HG03139 (cell line): ENCODE results near the gene SMIM32.

Experiments
- ATAC-seq: cut with Tn5 transposase; IDR thresholded peaks from one replicate; pipeline ENCODE4 v1.9.1; 2021; ENCODE audit not compliant: unreplicated experiment

The SMIM32 gene

GRCh38 chr5:136192526-136193321, at the start of gene SMIM32:
Gene SMIM32, minus strand, starts transcription at chr5:136193162. Its CDS starts 638 bp downstream, at chr5:136192524.
- no peak for ATAC-seq

- ATAC-seq = no peak
These were observed 49.6 kb upstream of the SMIM32 start for GRCh38 chr5:136242611-136243010.

GRCh38 chr5:136242136-136242535, 49.2 kb upstream of the SMIM32 start:
- no peak for ATAC-seq

- ATAC-seq = no peak
These were observed 47.9 kb upstream of the SMIM32 start for GRCh38 chr5:136240894-136241293.

GRCh38 chr5:136236479-136237083, 43.6 kb upstream of the SMIM32 start:
- ATAC-seq = no peak

- no peak for ATAC-seq
These were observed 42.4 kb upstream of the SMIM32 start for GRCh38 chr5:136235321-136235720.

- no peak for ATAC-seq
These were observed 39.4 kb upstream of the SMIM32 start for GRCh38 chr5:136232316-136232715.

GRCh38 chr5:136230176-136230575, 37.2 kb upstream of the SMIM32 start:
- ATAC-seq = no peak

- no peak for ATAC-seq
These were observed 35.3 kb upstream of the SMIM32 start for GRCh38 chr5:136228136-136228757.

GRCh38 chr5:136226401-136226800, 33.4 kb upstream of the SMIM32 start:
- ATAC-seq = no peak

GRCh38 chr5:136225796-136226195, 32.8 kb upstream of the SMIM32 start:
- no peak for ATAC-seq

GRCh38 chr5:136222580-136223235, 29.7 kb upstream of the SMIM32 start:
- no peak for ATAC-seq

- no peak for ATAC-seq
These were observed 28.4 kb upstream of the SMIM32 start for GRCh38 chr5:136221340-136221739.

- no peak for ATAC-seq
These were observed 23.3 kb upstream of the SMIM32 start for GRCh38 chr5:136216230-136216629.

GRCh38 chr5:136215812-136216211, 22.9 kb upstream of the SMIM32 start:
- ATAC-seq = no peak

- no peak for ATAC-seq
These were observed 21.0 kb upstream of the SMIM32 start for GRCh38 chr5:136213919-136214493.

- ATAC-seq = no peak
These were observed 19.3 kb upstream of the SMIM32 start for GRCh38 chr5:136212252-136212721.

- no peak for ATAC-seq
These were observed 18.5 kb upstream of the SMIM32 start for GRCh38 chr5:136211282-136212040.

GRCh38 chr5:136210259-136210658, 17.3 kb upstream of the SMIM32 start:
- ATAC-seq = no peak

- ATAC-seq = no peak
These were observed 16.5 kb upstream of the SMIM32 start for GRCh38 chr5:136209346-136209910.
